IMR-90 (cell line): ENCODE data around the gene LGALS4. TPM values are rescaled to one million over a fixed set of nuclear protein-coding genes. Genes with fewer than 3 reads are reported as not detected.

Experiments
- ATAC-seq: fragments of 200-7000 bp; cut with Tn5 transposase; 2 replicates; pipeline ENCODE4 v1.9.1; 2020; ENCODE audit warnings: low read depth, mild to moderate bottlenecking, moderate library complexity
- BruUV-seq: library from RNA; stranded (reverse); fragments of 400-500 nt; replicated peaks from 2 replicates; lab custom pipeline; 2021; lab: Mats Ljungman, UMichigan
- CTCF ChIA-PET: fragments of 300-600 bp; formaldehyde crosslinking; extraction: SDS; loops from one replicate; lab custom pipeline; 2021; ENCODE audit warnings: antibody characterized with exemption; lab: Yijun Ruan, JAX
- POLR2A ChIA-PET: fragments of 300-600 bp; sonication (Branson Sonifier 250); formaldehyde crosslinking; loops from one replicate; lab custom pipeline; 2022; ENCODE audit warnings: antibody characterized with exemption; ENCODE audit not compliant: unreplicated experiment; lab: Charles Lee
- DNase-seq: peaks from one replicate; pipeline ENCODE4 v3.0.0; 2013
- H2AFZ ChIP-seq: replicated peaks from 2 replicates; pipeline ENCODE3; 2013; ENCODE audit warnings: low read length, mild to moderate bottlenecking; ENCODE audit not compliant: poor library complexity
- H2AK5ac ChIP-seq: 2 replicates; pipeline ENCODE4 v1.6.1; 2013; ENCODE audit warnings: low read depth, low read length, inconsistent platforms
- H2AK9ac ChIP-seq: replicated peaks from 2 replicates; pipeline ENCODE3; 2013; ENCODE audit warnings: mild to moderate bottlenecking, low read depth, low read length, moderate library complexity; ENCODE audit not compliant: poor library complexity
- H2BK120ac ChIP-seq: 2 replicates; pipeline ENCODE4 v1.6.1; 2013; ENCODE audit warnings: low read depth, low read length, inconsistent platforms
- H2BK15ac ChIP-seq: 3 replicates; pipeline ENCODE4 v1.6.1; 2013; ENCODE audit warnings: low read depth, low read length, inconsistent platforms
- H2BK20ac ChIP-seq: 2 replicates; pipeline ENCODE4 v1.6.1; 2013; ENCODE audit warnings: low read depth, mild to moderate bottlenecking, inconsistent platforms, low read length, moderate library complexity
- H2BK5ac ChIP-seq: 2 replicates; pipeline ENCODE4 v1.6.1; 2013; ENCODE audit warnings: mild to moderate bottlenecking, low read depth, low read length, inconsistent platforms; ENCODE audit not compliant: poor library complexity, severe bottlenecking
- H3K14ac ChIP-seq: replicated peaks from 2 replicates; pipeline ENCODE4 v1.6.1; 2013; ENCODE audit warnings: low read depth, low read length, inconsistent platforms
- H3K18ac ChIP-seq: 2 replicates; pipeline ENCODE4 v1.6.1; 2013; ENCODE audit warnings: low read depth, low read length, control low read depth
- H3K23ac ChIP-seq: 2 replicates; pipeline ENCODE4 v1.6.1; 2013; ENCODE audit warnings: low read depth, low read length, inconsistent platforms
- H3K27ac ChIP-seq: 2 replicates; pipeline ENCODE4 v1.5.1; 2013; ENCODE audit warnings: mild to moderate bottlenecking, control low read depth, low read length; ENCODE audit not compliant: insufficient read depth
- H3K27me3 ChIP-seq: 2 replicates; pipeline ENCODE4 v1.6.1; 2013; ENCODE audit warnings: low read length; ENCODE audit not compliant: control insufficient read depth, insufficient read depth
- H3K36me3 ChIP-seq: 2 replicates; pipeline ENCODE4 v1.6.1; 2013; ENCODE audit warnings: low read length, mixed read lengths; ENCODE audit not compliant: control insufficient read depth, insufficient read depth
- H3K4ac ChIP-seq: 2 replicates; pipeline ENCODE4 v1.6.1; 2013; ENCODE audit warnings: low read depth, low read length, inconsistent platforms
- H3K4me1 ChIP-seq: 2 replicates; pipeline ENCODE4 v1.6.1; 2013; ENCODE audit warnings: low read length, mixed read lengths; ENCODE audit not compliant: control insufficient read depth, insufficient read depth
- H3K4me2 ChIP-seq: 2 replicates; pipeline ENCODE4 v1.6.1; 2013; ENCODE audit warnings: low read depth, mild to moderate bottlenecking, control low read depth, low read length, moderate library complexity
- H3K4me3 ChIP-seq: 2 replicates; pipeline ENCODE4 v1.5.1; 2013; ENCODE audit warnings: low read depth, mild to moderate bottlenecking, control low read depth, low read length, moderate library complexity; ENCODE audit not compliant: insufficient read depth
- H3K56ac ChIP-seq: 2 replicates; pipeline ENCODE4 v1.6.1; 2013; ENCODE audit warnings: low read length, inconsistent platforms; ENCODE audit not compliant: insufficient read depth; ENCODE audit errors: extremely low read depth
- H3K79me1 ChIP-seq, 2 experiments: 2 replicates each; pipeline ENCODE4 v1.6.1; 2013; ENCODE audit warnings: low read length in 2 of 2, inconsistent platforms in 1 of 2, low read depth in 1 of 2
- H3K9ac ChIP-seq: 2 replicates; pipeline ENCODE4 v1.6.1; 2013; ENCODE audit warnings: low read depth, low read length, control low read depth
- H3K9me1 ChIP-seq: 2 replicates; pipeline ENCODE4 v1.6.1; 2013; ENCODE audit warnings: low read length, inconsistent platforms; ENCODE audit not compliant: insufficient read depth
- H3K9me3 ChIP-seq: 2 replicates; pipeline ENCODE4 v1.6.1; 2013; ENCODE audit warnings: low read length; ENCODE audit not compliant: control insufficient read depth, insufficient read depth
- H4K20me1 ChIP-seq: 2 replicates; pipeline ENCODE4 v1.6.1; 2013; ENCODE audit warnings: low read length, inconsistent platforms; ENCODE audit not compliant: insufficient read depth
- H4K5ac ChIP-seq: 2 replicates; pipeline ENCODE4 v1.6.1; 2013; ENCODE audit warnings: mild to moderate bottlenecking, low read depth, low read length, control low read depth
- H4K8ac ChIP-seq, 2 experiments: 2 replicates each; pipeline ENCODE4 v1.6.1; 2013; ENCODE audit warnings: low read depth in 2 of 2, low read length in 2 of 2, control low read depth in 1 of 2, inconsistent platforms in 1 of 2
- H4K91ac ChIP-seq: 2 replicates; pipeline ENCODE4 v1.6.1; 2013; ENCODE audit warnings: low read depth, low read length, inconsistent platforms; ENCODE audit not compliant: insufficient read depth
- BHLHE40 ChIP-seq: fragments of 150-350 bp; IDR thresholded peaks from 2 replicates; pipeline ENCODE4 v1.6.1; 2016; ENCODE audit warnings: mild to moderate bottlenecking, low read depth, low read length
- CEBPB ChIP-seq: IDR thresholded peaks from 2 replicates; pipeline ENCODE4 v1.6.1; 2012; ENCODE audit warnings: low read depth, low read length, improper control_type of control experiment
- CHD1 ChIP-seq: IDR thresholded peaks from 2 replicates; pipeline ENCODE4 v1.6.1; 2012; ENCODE audit warnings: low read depth, low read length, improper control_type of control experiment
- CTCF ChIP-seq: conservative IDR thresholded peaks from 2 replicates; pipeline ENCODE4 v1.5.1; 2012; ENCODE audit warnings: mild to moderate bottlenecking, low read depth, low read length, improper control_type of control experiment
- ELK1 ChIP-seq: fragments of 150-350 bp; IDR thresholded peaks from 2 replicates; pipeline ENCODE4 v1.6.1; 2016; ENCODE audit warnings: low read depth, mild to moderate bottlenecking, low read length, moderate library complexity, borderline replicate concordance
- FOS ChIP-seq: fragments of 150-350 bp; IDR thresholded peaks from 2 replicates; pipeline ENCODE4 v1.6.1; 2016; ENCODE audit warnings: low read depth, low read length
- MAFK ChIP-seq: IDR thresholded peaks from 2 replicates; pipeline ENCODE4 v1.6.1; 2012; ENCODE audit warnings: low read depth, low read length, improper control_type of control experiment
- MAZ ChIP-seq: IDR thresholded peaks from 2 replicates; pipeline ENCODE4 v1.6.1; 2012; ENCODE audit warnings: low read depth, mild to moderate bottlenecking, low read length, improper control_type of control experiment, moderate library complexity, borderline replicate concordance
- MXI1 ChIP-seq: IDR thresholded peaks from 2 replicates; pipeline ENCODE4 v1.6.1; 2012; ENCODE audit warnings: low read depth, mild to moderate bottlenecking, low read length, moderate library complexity, borderline replicate concordance
- NFE2L2 ChIP-seq: fragments of 150-350 bp; IDR thresholded peaks from 2 replicates; pipeline ENCODE4 v1.6.1; 2016; ENCODE audit warnings: low read depth, mild to moderate bottlenecking, low read length
- POLR2A ChIP-seq: IDR thresholded peaks from 2 replicates; pipeline ENCODE4 v1.6.1; 2012; ENCODE audit warnings: mild to moderate bottlenecking, low read depth, low read length
- RAD21 ChIP-seq: IDR thresholded peaks from 2 replicates; pipeline ENCODE4 v1.6.1; 2012; ENCODE audit warnings: low read length, improper control_type of control experiment
- RCOR1 ChIP-seq: IDR thresholded peaks from 2 replicates; pipeline ENCODE4 v1.6.1; 2012; ENCODE audit warnings: mild to moderate bottlenecking, low read length, improper control_type of control experiment; ENCODE audit not compliant: insufficient replicate concordance
- RFX5 ChIP-seq: IDR thresholded peaks from 2 replicates; pipeline ENCODE4 v1.8.0; 2012; ENCODE audit warnings: low read depth, mild to moderate bottlenecking, low read length, moderate library complexity
- SMC3 ChIP-seq: fragments of 150-350 bp; IDR thresholded peaks from 2 replicates; pipeline ENCODE4 v1.6.1; 2016; ENCODE audit warnings: low read depth, mild to moderate bottlenecking, antibody characterized with exemption, low read length, moderate library complexity
- WGBS, 2 experiments: methylation state at CpG; one replicate each; pipeline versions ENCODE4 v1.1.5 to v1.1.7; 2013; ENCODE audit warnings: missing lambda C conversion rate in 2 of 2; ENCODE audit not compliant: insufficient read length in 1 of 2; ENCODE audit errors: extremely low coverage in 2 of 2; 5-methylcytosine and 5-hydroxymethylcytosine counted together
- dilution Hi-C: fragments of 300-500 bp; cut with HindIII; formaldehyde crosslinking; loops from one replicate; pipeline ENCODE4 v1.14.3; 2018; ENCODE audit warnings: low sequenced_read_pairs; ENCODE audit not compliant: unreplicated experiment
- in situ Hi-C: fragments of 300-500 bp; cut with MboI; formaldehyde crosslinking; loops from 3 replicates; pipeline ENCODE4 v1.14.3; 2019; ENCODE audit warnings: low sequenced_read_pairs, inconsistent platforms, mixed read lengths
- intact Hi-C: fragments of 100-400 bp; cut with micrococcal nuclease; formaldehyde crosslinking; loops from 2 replicates; pipeline ENCODE4 v1.10.0; 2022
- polyA plus RNA-seq, 3 experiments: library from polyadenylated mRNA; depleted of rRNA; stranded (reverse); fragments of >200 nt; gene quantifications; 2 replicates each; pipeline ENCODE4 v1.2.3, GENCODE V29; 2012; ENCODE audit warnings: low replicate concordance in 1 of 3
- total RNA-seq: library from RNA; depleted of rRNA; stranded (reverse); fragments of >200 nt; gene quantifications from 2 replicates; pipeline ENCODE4 v1.2.3, GENCODE V29; 2012
- TF ChIP-seq, protein P1 (sequence below): fragments of 150-350 bp; IDR thresholded peaks from 2 replicates; pipeline ENCODE4 v1.6.1; 2017; ENCODE audit warnings: mild to moderate bottlenecking, antibody characterized with exemption, low read length, low read depth

The LGALS4 gene
- total and polyA plus RNA-seq, 2 of the 4 experiments (the other 2 are of a cell fraction) = 0.29 TPM; not detected in 1

GRCh38 chr19:38819231-38819920, 6.6 kb upstream of the LGALS4 start:
- CTCF ChIA-PET = no interaction called here
- H2BK120ac ChIP-seq = no peak overlapping the region
- DNase-seq (no peak), ATAC-seq (no peak)
- H2AK9ac ChIP-seq = no peak overlapping the region
- H3K9me1 ChIP-seq = 0 out of 2 replicates have a peak, but pooled peaks cover 7% of the 10 kb centered on the region
- no peak overlapping the region for H2BK15ac ChIP-seq
- H2BK5ac ChIP-seq = no peak overlapping the region
- no peak overlapping the region for H3K4ac ChIP-seq
- H3K36me3 ChIP-seq = peaks cover 35% of the 10 kb centered on the region
- H3K23ac ChIP-seq = no peak overlapping the region
- dilution Hi-C loops (no loop called here), in situ Hi-C loops (no loop called here), intact Hi-C loops (no loop called here)
- H3K9ac ChIP-seq = no peak overlapping the region
- H3K27me3 ChIP-seq = no peaks in the 10 kb centered on the region
- no peak overlapping the region for H3K14ac ChIP-seq
- H2AK5ac ChIP-seq = no peak overlapping the region
- TF ChIP-seq CTCF = no peak
- TF ChIP-seq FOS = no peak
- TF ChIP-seq ELK1 = no peak
- no peak for TF ChIP-seq POLR2A
- TF ChIP-seq, protein P1, sequence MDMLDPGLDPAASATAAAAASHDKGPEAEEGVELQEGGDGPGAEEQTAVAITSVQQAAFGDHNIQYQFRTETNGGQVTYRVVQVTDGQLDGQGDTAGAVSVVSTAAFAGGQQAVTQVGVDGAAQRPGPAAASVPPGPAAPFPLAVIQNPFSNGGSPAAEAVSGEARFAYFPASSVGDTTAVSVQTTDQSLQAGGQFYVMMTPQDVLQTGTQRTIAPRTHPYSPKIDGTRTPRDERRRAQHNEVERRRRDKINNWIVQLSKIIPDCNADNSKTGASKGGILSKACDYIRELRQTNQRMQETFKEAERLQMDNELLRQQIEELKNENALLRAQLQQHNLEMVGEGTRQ = no peak
- TF ChIP-seq CEBPB = no peak
- TF ChIP-seq NFE2L2 = no peak
- TF ChIP-seq MAZ = no peak
- TF ChIP-seq BHLHE40 = no peak
- TF ChIP-seq SMC3 = no peak
- no peak for TF ChIP-seq MXI1
- TF ChIP-seq RFX5 = no peak
- TF ChIP-seq RCOR1 = no peak
- TF ChIP-seq MAFK = no peak
- TF ChIP-seq RAD21 = no peak
- TF ChIP-seq CHD1 = no peak
- no peak overlapping the region for H3K27ac ChIP-seq
- peak overlapping the region; percentile 41 for H2AFZ ChIP-seq
- H4K5ac ChIP-seq = no peak overlapping the region
- H3K9me3 ChIP-seq = no peaks in the 10 kb centered on the region; the same call in 1 of the 2 replicates
- no peak overlapping the region for H3K18ac ChIP-seq
- H4K20me1 ChIP-seq = no peaks in the 10 kb centered on the region
- no peak overlapping the region for H3K4me2 ChIP-seq
- 87% methylated on average over 3 of the region's 13 CpGs; no CpG with 5 or more reads in 1 of the 2 experiments for WGBS, 2 experiments
- H3K4me3 ChIP-seq = no peak overlapping the region
- H3K4me1 ChIP-seq = no peaks in the 10 kb centered on the region
- H4K91ac ChIP-seq = no peak overlapping the region
- H4K8ac ChIP-seq = no peak overlapping the region
- no TSS peak for BruUV-seq
- peaks cover 0 to 4% of the 10 kb centered on the region in 2 experiments; a peak in 1 of 4 replicates for H3K79me1 ChIP-seq
- no peak overlapping the region for H2BK20ac ChIP-seq
- POLR2A ChIA-PET = no interaction called here
- H3K56ac ChIP-seq = no peak overlapping the region
